Neural progenitor cell (in vitro differentiated cells): Measurements from ENCODE around the gene ELMO1. TPM values are rescaled to one million over a fixed set of nuclear protein-coding genes. Genes with fewer than 3 reads are reported as not detected.
A peak's percentile ranks its signal among the peaks of the same experiment; 100 is the strongest.

Source experiments
- DNase-seq: peaks from one replicate; pipeline ENCODE4 v3.0.0-alpha.2; 2016; ENCODE audit warnings: low spot score
- H2AFZ ChIP-seq: fragments of 200-600 bp; sonication (generic); replicated peaks from 2 replicates; pipeline ENCODE4 v1.6.1; 2016; ENCODE audit warnings: antibody characterized with exemption
- H3F3A ChIP-seq: fragments of 200-600 bp; sonication (generic); 2 replicates; pipeline ENCODE4 v1.6.1; 2016; ENCODE audit warnings: antibody characterized with exemption, low read depth
- H3K27ac ChIP-seq: fragments of 200-600 bp; sonication (generic); 2 replicates; pipeline ENCODE4 v1.5.1; 2016; ENCODE audit warnings: mild to moderate bottlenecking
- H3K27me3 ChIP-seq: fragments of 200-600 bp; sonication (generic); 2 replicates; pipeline ENCODE4 v1.6.1; 2016; ENCODE audit warnings: mild to moderate bottlenecking, moderate library complexity
- H3K36me3 ChIP-seq: fragments of 200-600 bp; sonication (generic); 2 replicates; pipeline ENCODE4 v1.5.1; 2016
- H3K4me1 ChIP-seq: fragments of 200-600 bp; sonication (generic); 2 replicates; pipeline ENCODE4 v1.6.1; 2016; ENCODE audit warnings: mixed run types
- H3K4me2 ChIP-seq: fragments of 200-600 bp; sonication (generic); 2 replicates; pipeline ENCODE4 v1.6.1; 2016
- H3K4me3 ChIP-seq: fragments of 200-600 bp; sonication (generic); 2 replicates; pipeline ENCODE4 v1.5.1; 2016
- H3K79me2 ChIP-seq: fragments of 200-600 bp; sonication (generic); 2 replicates; pipeline ENCODE4 v1.6.1; 2016; ENCODE audit warnings: low read depth
- H3K9ac ChIP-seq: fragments of 200-600 bp; sonication (generic); 2 replicates; pipeline ENCODE4 v1.6.1; 2016
- H3K9me3 ChIP-seq: fragments of 200-600 bp; sonication (generic); 2 replicates; pipeline ENCODE4 v1.5.1; 2016; ENCODE audit warnings: low read depth
- H4K20me1 ChIP-seq: fragments of 200-600 bp; sonication (generic); 2 replicates; pipeline ENCODE4 v1.6.1; 2016; ENCODE audit warnings: low read depth
- H3K27ac Mint-ChIP-seq: 3 replicates; pipeline ENCODE4 v1.8.0; 2021; ENCODE audit warnings: mixed read lengths
- H3K27me3 Mint-ChIP-seq: 2 replicates; pipeline ENCODE4 v1.8.0; 2022; ENCODE audit warnings: low read depth, mild to moderate bottlenecking, inconsistent platforms, moderate library complexity, mixed read lengths; ENCODE audit not compliant: insufficient read depth
- H3K36me3 Mint-ChIP-seq: 3 replicates; pipeline ENCODE4 v1.8.0; 2021; ENCODE audit warnings: mixed read lengths
- H3K4me1 Mint-ChIP-seq: 3 replicates; pipeline ENCODE4 v1.8.0; 2021; ENCODE audit warnings: mixed read lengths
- H3K4me3 Mint-ChIP-seq: 3 replicates; pipeline ENCODE4 v1.8.0; 2021; ENCODE audit warnings: mild to moderate bottlenecking, moderate library complexity, mixed read lengths
- H3K9me3 Mint-ChIP-seq: 3 replicates; pipeline ENCODE4 v1.8.0; 2020; ENCODE audit warnings: mixed read lengths
- EZH2 ChIP-seq: fragments of 200-600 bp; sonication (generic); IDR thresholded peaks from 2 replicates; pipeline ENCODE4 v1.6.1; 2017; ENCODE audit warnings: antibody characterized with exemption, mild to moderate bottlenecking, moderate library complexity
- EZH2phosphoT487 ChIP-seq: fragments of 200-600 bp; sonication (generic); IDR thresholded peaks from 2 replicates; pipeline ENCODE4 v1.6.1; 2017; ENCODE audit warnings: antibody characterized with exemption
- total RNA-seq: library from RNA; depleted of rRNA; stranded (reverse); fragments of >200 nt; gene quantifications from 2 replicates; pipeline ENCODE4 v1.2.3, GENCODE V29; 2015; ENCODE audit warnings: low replicate concordance
- TF ChIP-seq, protein P1 (sequence below): fragments of 200-600 bp; sonication (generic); IDR thresholded peaks from 2 replicates; pipeline ENCODE4 v1.5.1; 2017; ENCODE audit warnings: antibody characterized with exemption, mild to moderate bottlenecking

Gene ELMO1
- total RNA-seq, 1 donor from 2014 or later: 22.0 TPM

DNA sequence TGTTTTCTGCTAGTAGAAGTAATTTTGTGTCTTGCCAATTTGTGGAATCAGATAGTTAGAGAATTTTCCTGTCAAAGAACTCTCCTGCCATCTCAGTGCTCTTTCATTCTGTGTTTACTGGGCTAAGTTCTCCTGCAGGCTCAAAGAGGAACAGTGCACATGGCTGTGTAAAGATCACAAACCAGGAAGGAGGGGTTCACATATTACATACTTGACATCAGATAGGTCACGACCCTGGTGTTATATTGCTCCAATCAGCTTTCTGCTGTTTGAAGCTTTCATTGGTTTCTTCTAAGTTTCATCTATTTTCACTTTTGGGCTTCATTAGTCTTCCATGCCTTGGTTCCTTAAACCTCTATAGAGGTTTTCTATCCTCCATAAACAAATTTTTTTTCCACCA is 13.5 kb upstream of the ELMO1 start:
- no peaks in the 10 kb centered on the region for H3K27me3 ChIP-seq
- no peaks in the 10 kb centered on the region for H3K27me3 Mint-ChIP-seq
- no peaks in the 10 kb centered on the region for H3K9me3 Mint-ChIP-seq
- H4K20me1 ChIP-seq: no peaks in the 10 kb centered on the region
- TF ChIP-seq, protein P1, sequence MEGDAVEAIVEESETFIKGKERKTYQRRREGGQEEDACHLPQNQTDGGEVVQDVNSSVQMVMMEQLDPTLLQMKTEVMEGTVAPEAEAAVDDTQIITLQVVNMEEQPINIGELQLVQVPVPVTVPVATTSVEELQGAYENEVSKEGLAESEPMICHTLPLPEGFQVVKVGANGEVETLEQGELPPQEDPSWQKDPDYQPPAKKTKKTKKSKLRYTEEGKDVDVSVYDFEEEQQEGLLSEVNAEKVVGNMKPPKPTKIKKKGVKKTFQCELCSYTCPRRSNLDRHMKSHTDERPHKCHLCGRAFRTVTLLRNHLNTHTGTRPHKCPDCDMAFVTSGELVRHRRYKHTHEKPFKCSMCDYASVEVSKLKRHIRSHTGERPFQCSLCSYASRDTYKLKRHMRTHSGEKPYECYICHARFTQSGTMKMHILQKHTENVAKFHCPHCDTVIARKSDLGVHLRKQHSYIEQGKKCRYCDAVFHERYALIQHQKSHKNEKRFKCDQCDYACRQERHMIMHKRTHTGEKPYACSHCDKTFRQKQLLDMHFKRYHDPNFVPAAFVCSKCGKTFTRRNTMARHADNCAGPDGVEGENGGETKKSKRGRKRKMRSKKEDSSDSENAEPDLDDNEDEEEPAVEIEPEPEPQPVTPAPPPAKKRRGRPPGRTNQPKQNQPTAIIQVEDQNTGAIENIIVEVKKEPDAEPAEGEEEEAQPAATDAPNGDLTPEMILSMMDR: no peak
- TF ChIP-seq EZH2: no peak
- TF ChIP-seq EZH2phosphoT487: no peak
- H3K4me1 ChIP-seq: no peaks in the 10 kb centered on the region
- no peaks in the 10 kb centered on the region for H3K4me1 Mint-ChIP-seq
- H3K36me3 Mint-ChIP-seq: no peaks in the 10 kb centered on the region
- no peak overlapping the region for H3K4me3 Mint-ChIP-seq
- no peak overlapping the region for H3K9ac ChIP-seq
- H3K79me2 ChIP-seq: no peaks in the 10 kb centered on the region
- no peak for DNase-seq
- H3K36me3 ChIP-seq: no peaks in the 10 kb centered on the region
- no peak overlapping the region for H3K27ac ChIP-seq
- H3K9me3 ChIP-seq: no peaks in the 10 kb centered on the region
- no peak overlapping the region for H2AFZ ChIP-seq
- no peak overlapping the region for H3K4me3 ChIP-seq
- no peak overlapping the region for H3K27ac Mint-ChIP-seq
- H3F3A ChIP-seq: no peaks in the 10 kb centered on the region
- no peak overlapping the region for H3K4me2 ChIP-seq

DNA sequence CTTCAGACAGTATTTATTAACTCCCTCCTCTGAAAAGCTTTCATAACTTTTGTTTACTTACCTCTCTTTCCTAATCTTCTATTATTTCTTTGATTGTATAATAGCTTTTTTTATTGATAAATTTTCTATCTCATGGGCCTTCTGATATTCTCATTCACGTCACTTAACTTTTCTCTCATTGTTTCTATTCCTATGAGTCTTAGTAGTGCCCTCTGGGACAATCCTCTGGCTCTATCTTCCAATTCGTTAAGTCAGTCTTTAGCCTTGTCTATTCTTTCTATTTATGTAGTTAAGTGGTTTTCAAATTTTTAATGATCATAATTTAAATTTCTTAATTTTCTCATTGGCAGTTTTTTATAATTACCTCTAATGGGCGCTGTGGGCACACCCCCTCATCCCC is 6.4 kb upstream of the ELMO1 start:
- H3K27ac Mint-ChIP-seq: no peak overlapping the region
- Histone ChIP-seq H2AFZ (no peak overlapping the region), H3F3A (peaks cover 17% of the 10 kb centered on the region), H3K27ac (no peak overlapping the region), H3K9me3 (no peaks in the 10 kb centered on the region), H3K27me3 (peaks cover 7% of the 10 kb centered on the region), H3K36me3 (no peaks in the 10 kb centered on the region), H3K4me3 (no peak overlapping the region), H3K9ac (no peak overlapping the region), H4K20me1 (no peaks in the 10 kb centered on the region), H3K79me2 (no peaks in the 10 kb centered on the region), H3K4me2 (no peak overlapping the region), H3K4me1 (peaks cover 16% of the 10 kb centered on the region)
- H3K36me3 Mint-ChIP-seq: no peaks in the 10 kb centered on the region
- H3K27me3 Mint-ChIP-seq: peaks cover 3% of the 10 kb centered on the region
- no peak for TF ChIP-seq EZH2
- TF ChIP-seq, protein P1: no peak
- no peak for TF ChIP-seq EZH2phosphoT487
- H3K9me3 Mint-ChIP-seq: peaks cover 3% of the 10 kb centered on the region
- H3K4me3 Mint-ChIP-seq: no peak overlapping the region
- DNase-seq: no peak
- peaks cover 21% of the 10 kb centered on the region for H3K4me1 Mint-ChIP-seq

DNA sequence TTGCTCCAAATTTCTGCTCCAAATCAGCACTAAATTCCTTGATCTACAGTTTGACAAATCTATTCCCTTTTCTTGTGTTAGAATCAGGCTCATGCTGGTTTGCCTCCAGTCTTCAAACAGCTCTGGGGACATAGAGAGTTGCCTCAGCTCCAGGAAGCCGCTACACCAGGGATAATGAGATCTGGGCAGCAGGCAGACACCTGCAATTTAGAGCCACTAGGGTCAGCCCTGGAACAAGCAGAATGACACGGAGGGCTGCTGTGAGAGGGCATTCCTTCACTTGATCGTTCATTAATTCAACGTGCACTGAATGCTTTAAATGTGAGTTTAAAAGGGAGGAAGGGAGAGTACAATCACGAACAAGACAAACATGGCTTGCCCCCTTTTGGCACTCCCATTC is 3.7 kb upstream of the ELMO1 start:
- peak overlapping the region; percentile 35 for H3K27ac ChIP-seq
- Mint-ChIP-seq H3K9me3 (peaks cover 3% of the 10 kb centered on the region), H3K4me3 (peak overlapping the region; percentile 0), H3K27me3 (peaks cover 10% of the 10 kb centered on the region), H3K4me1 (peaks cover 34% of the 10 kb centered on the region), H3K27ac (peak overlapping the region; percentile 48), H3K36me3 (no peaks in the 10 kb centered on the region)
- H4K20me1 ChIP-seq: no peaks in the 10 kb centered on the region
- peak overlapping the region; percentile 54 for H3K4me2 ChIP-seq
- no peaks in the 10 kb centered on the region for H3K36me3 ChIP-seq
- peak; percentile 75 for DNase-seq
- peaks cover 39% of the 10 kb centered on the region for H3F3A ChIP-seq
- H3K9me3 ChIP-seq: no peaks in the 10 kb centered on the region
- peak overlapping the region; percentile 11 for H2AFZ ChIP-seq
- H3K4me1 ChIP-seq: peaks cover 22% of the 10 kb centered on the region
- H3K4me3 ChIP-seq: no peak overlapping the region
- TF ChIP-seq EZH2phosphoT487: no peak
- no peak for TF ChIP-seq EZH2
- TF ChIP-seq, protein P1: peak; percentile 35
- no peaks in the 10 kb centered on the region for H3K79me2 ChIP-seq
- H3K9ac ChIP-seq: no peak overlapping the region
- H3K27me3 ChIP-seq: peaks cover 18% of the 10 kb centered on the region
